Measurements from ENCODE around the gene ROR1. TPM values are rescaled to one million over a fixed set of nuclear protein-coding genes. Genes with fewer than 3 reads are reported as not detected.
"Not testable (repeated sequence)": the region's sequence is repeated elsewhere in the genome, so short reads cannot be mapped to it uniquely, and the experiment has no call there.

The ROR1 gene
- total RNA-seq, 2 experiments from 2014 or later, result 0.47 to 1.4 TPM

GRCh38 chr1:63822540-63822939, 48.7 kb downstream of the ROR1 start:
- Histone ChIP-seq H4K20me1 (ENCODE audit: insufficient read depth, low read length) (no peaks in the 10 kb centered on the region), H2AFZ (ENCODE audit: low read length) (no peak overlapping the region), H3K27ac (ENCODE audit: low read depth, low read length, poor library complexity, severe bottlenecking) (no peak overlapping the region), H3K9me3 (ENCODE audit: low read length) (no peaks in the 10 kb centered on the region), H3K79me2 (ENCODE audit: insufficient read depth, low read depth, low read length) (no peaks in the 10 kb centered on the region), H3K4me2 (ENCODE audit: low read length) (no peak overlapping the region), H3K9me2 (ENCODE audit: insufficient read depth, low read length) (no peaks in the 10 kb centered on the region), H3K4me1 (ENCODE audit: insufficient read depth, low read length, poor library complexity, severe bottlenecking) (peaks cover 9% of the 10 kb centered on the region), H3K36me3 (ENCODE audit: insufficient read depth, low read length) (no peaks in the 10 kb centered on the region), H3K4me3 (ENCODE audit: low read depth, low read length, poor library complexity, severe bottlenecking) (no peak overlapping the region)
- intact Hi-C loops (cut with micrococcal nuclease; ENCODE audit: unreplicated experiment), result loop anchor here (10.0 kb wide), 2 partner anchors 228 to 298 kb away; partner anchors contain the start of genes EFCAB7, ITGB3BP and PGM1
- CTCF ChIA-PET (ENCODE audit: unreplicated experiment), result interaction anchor here (1.4 kb wide), 1 partner anchor 15 kb away, joined by 3 read pairs; no protein-coding TSS in a partner anchor
- DNase-seq (ENCODE audit: low spot score), result no peak
- BruUV-seq (replicated peaks), result no TSS peak
- POLR2A ChIA-PET, result interaction anchor here (1.0 to 2.7 kb wide), 3 partner anchors 11 to 65 kb away, joined by 3 to 12 read pairs (median 3); no protein-coding TSS in a partner anchor
- TF ChIP-seq, protein P1, sequence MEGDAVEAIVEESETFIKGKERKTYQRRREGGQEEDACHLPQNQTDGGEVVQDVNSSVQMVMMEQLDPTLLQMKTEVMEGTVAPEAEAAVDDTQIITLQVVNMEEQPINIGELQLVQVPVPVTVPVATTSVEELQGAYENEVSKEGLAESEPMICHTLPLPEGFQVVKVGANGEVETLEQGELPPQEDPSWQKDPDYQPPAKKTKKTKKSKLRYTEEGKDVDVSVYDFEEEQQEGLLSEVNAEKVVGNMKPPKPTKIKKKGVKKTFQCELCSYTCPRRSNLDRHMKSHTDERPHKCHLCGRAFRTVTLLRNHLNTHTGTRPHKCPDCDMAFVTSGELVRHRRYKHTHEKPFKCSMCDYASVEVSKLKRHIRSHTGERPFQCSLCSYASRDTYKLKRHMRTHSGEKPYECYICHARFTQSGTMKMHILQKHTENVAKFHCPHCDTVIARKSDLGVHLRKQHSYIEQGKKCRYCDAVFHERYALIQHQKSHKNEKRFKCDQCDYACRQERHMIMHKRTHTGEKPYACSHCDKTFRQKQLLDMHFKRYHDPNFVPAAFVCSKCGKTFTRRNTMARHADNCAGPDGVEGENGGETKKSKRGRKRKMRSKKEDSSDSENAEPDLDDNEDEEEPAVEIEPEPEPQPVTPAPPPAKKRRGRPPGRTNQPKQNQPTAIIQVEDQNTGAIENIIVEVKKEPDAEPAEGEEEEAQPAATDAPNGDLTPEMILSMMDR (conservative IDR thresholded peaks at IDR 0.05; ENCODE audit: low read length), result no peak
- no peak for TF ChIP-seq EZH2phosphoT487 (IDR thresholded peaks at IDR 0.05; ENCODE audit: borderline replicate concordance, low read depth, low read length)

- Histone ChIP-seq H2AFZ (ENCODE audit: low read length) (no peak overlapping the region), H3K79me2 (ENCODE audit: insufficient read depth, low read depth, low read length) (no peaks in the 10 kb centered on the region), H3K36me3 (ENCODE audit: insufficient read depth, low read length) (no peaks in the 10 kb centered on the region), H4K20me1 (ENCODE audit: insufficient read depth, low read length) (no peaks in the 10 kb centered on the region), H3K4me2 (ENCODE audit: low read length) (no peak overlapping the region), H3K9me2 (ENCODE audit: insufficient read depth, low read length) (no peaks in the 10 kb centered on the region), H3K4me3 (ENCODE audit: low read depth, low read length, poor library complexity, severe bottlenecking) (no peak overlapping the region), H3K9me3 (ENCODE audit: low read length) (0 out of 2 replicates have a peak, but pooled peaks cover 6% of the 10 kb centered on the region), H3K4me1 (ENCODE audit: insufficient read depth, low read length, poor library complexity, severe bottlenecking) (peaks cover 28% of the 10 kb centered on the region), H3K27ac (ENCODE audit: low read depth, low read length, poor library complexity, severe bottlenecking) (no peak overlapping the region)
- intact Hi-C loops (cut with micrococcal nuclease; ENCODE audit: unreplicated experiment), result loop anchor here (10.0 kb wide), 2 partner anchors 230 to 300 kb away; partner anchors contain the start of genes EFCAB7, ITGB3BP and PGM1
- ChIA-PET POLR2A (interaction anchor here (0.6 to 2.7 kb wide), 4 partner anchors 9 to 74 kb away, joined by 4 to 12 read pairs (median 6); no protein-coding TSS in a partner anchor), CTCF (ENCODE audit: unreplicated experiment) (no interaction called here)
- BruUV-seq (replicated peaks), result no TSS peak
- no peak for DNase-seq (ENCODE audit: low spot score)
- TF ChIP-seq, protein P1 (conservative IDR thresholded peaks at IDR 0.05; ENCODE audit: low read length), result no peak
- no peak for TF ChIP-seq EZH2phosphoT487 (IDR thresholded peaks at IDR 0.05; ENCODE audit: borderline replicate concordance, low read depth, low read length)
These were observed 50.6 kb downstream of the ROR1 start for GRCh38 chr1:63824451-63824850.

- no peaks in the 10 kb centered on the region; the same call in 1 of the 2 replicates for H3K36me3 ChIP-seq (ENCODE audit: insufficient read depth, low read length)
- peaks cover 33% of the 10 kb centered on the region for H3K4me1 ChIP-seq (ENCODE audit: insufficient read depth, low read length, poor library complexity, severe bottlenecking)
- H3K27ac ChIP-seq (ENCODE audit: low read depth, low read length, poor library complexity, severe bottlenecking), result no peak overlapping the region
- H3K4me3 ChIP-seq (ENCODE audit: low read depth, low read length, poor library complexity, severe bottlenecking), result no peak overlapping the region
- TF ChIP-seq, protein P1 (conservative IDR thresholded peaks at IDR 0.05; ENCODE audit: low read length), result no peak
- no peak for TF ChIP-seq EZH2phosphoT487 (IDR thresholded peaks at IDR 0.05; ENCODE audit: borderline replicate concordance, low read depth, low read length)
- BruUV-seq (replicated peaks), result no TSS peak
- H2AFZ ChIP-seq (ENCODE audit: low read length), result no peak overlapping the region
- DNase-seq (ENCODE audit: low spot score), result no peak
- H3K9me2 ChIP-seq (ENCODE audit: insufficient read depth, low read length), result no peaks in the 10 kb centered on the region
- POLR2A ChIA-PET, result interaction anchor here (1.3 kb wide), 1 partner anchor 11 kb away, joined by 4 read pairs; no protein-coding TSS in a partner anchor
- no peak overlapping the region for H3K4me2 ChIP-seq (ENCODE audit: low read length)
- intact Hi-C loops (cut with micrococcal nuclease; ENCODE audit: unreplicated experiment), result loop anchor here (5.0 to 10.0 kb wide), 4 partner anchors 48 to 1388 kb away; partner anchors contain the start of genes EFCAB7, ITGB3BP, PGM1 and USP1
- no peaks in the 10 kb centered on the region for H3K79me2 ChIP-seq (ENCODE audit: insufficient read depth, low read depth, low read length)
- H4K20me1 ChIP-seq (ENCODE audit: insufficient read depth, low read length), result no peaks in the 10 kb centered on the region
- CTCF ChIA-PET (ENCODE audit: unreplicated experiment), result no interaction called here
- peaks cover 12% of the 10 kb centered on the region for H3K9me3 ChIP-seq (ENCODE audit: low read length)
These were observed 51.3 kb downstream of the ROR1 start for GRCh38 chr1:63825111-63825510.

DNA sequence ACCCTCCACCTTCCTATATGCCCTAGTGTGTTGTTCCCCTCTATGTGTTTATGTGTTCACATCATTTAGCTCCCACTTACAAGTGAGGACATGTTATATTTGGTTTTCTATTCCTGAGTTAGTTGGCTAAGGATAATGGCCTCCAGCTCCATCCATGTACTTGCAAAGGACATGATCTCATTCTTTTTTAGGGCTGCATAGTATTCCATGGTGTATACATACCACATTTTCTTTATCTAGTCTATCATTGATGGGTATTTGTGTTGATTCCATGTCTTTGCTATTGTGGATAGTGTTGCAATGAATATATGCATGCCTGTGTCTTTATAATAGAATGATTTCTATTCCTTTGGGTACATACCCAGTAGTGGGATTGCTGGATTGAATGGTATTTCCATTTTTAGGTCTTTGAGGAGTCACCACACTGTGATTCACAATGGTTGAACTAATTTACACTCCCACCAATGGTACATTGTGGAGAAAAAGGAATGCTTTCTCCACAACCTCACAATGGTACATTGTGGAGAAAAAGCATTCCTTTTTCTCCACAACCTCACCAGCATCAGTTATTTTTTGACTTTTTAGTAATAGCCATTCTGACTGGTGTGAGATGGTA, 52.5 kb downstream of the ROR1 start:
- H3K4me3 ChIP-seq (ENCODE audit: low read depth, low read length, poor library complexity, severe bottlenecking); H3K27ac ChIP-seq (ENCODE audit: low read depth, low read length, poor library complexity, severe bottlenecking); H3K4me2 ChIP-seq (ENCODE audit: low read length); CTCF ChIA-PET (ENCODE audit: unreplicated experiment); H3K9me2 ChIP-seq (ENCODE audit: insufficient read depth, low read length); H3K36me3 ChIP-seq (ENCODE audit: insufficient read depth, low read length); BruUV-seq (replicated peaks); H2AFZ ChIP-seq (ENCODE audit: low read length); DNase-seq (ENCODE audit: low spot score); H3K79me2 ChIP-seq (ENCODE audit: insufficient read depth, low read depth, low read length); H4K20me1 ChIP-seq (ENCODE audit: insufficient read depth, low read length): not testable (repeated sequence)
- peaks cover 18% of the 10 kb centered on the region for H3K9me3 ChIP-seq (ENCODE audit: low read length)
- peaks cover 40% of the 10 kb centered on the region for H3K4me1 ChIP-seq (ENCODE audit: insufficient read depth, low read length, poor library complexity, severe bottlenecking)
- POLR2A ChIA-PET, result interaction anchor here (0.6 kb wide), 1 partner anchor 35 kb away, joined by 3 read pairs; no protein-coding TSS in a partner anchor
- intact Hi-C loops (cut with micrococcal nuclease; ENCODE audit: unreplicated experiment), result loop anchor here (5.0 to 10.0 kb wide), 4 partner anchors 49 to 1389 kb away; partner anchors contain the start of genes EFCAB7, ITGB3BP, PGM1 and USP1

All from OCI-LY7 (cell line).